Measurements from ENCODE around the gene RIMKLB. TPM values are rescaled to one million over a fixed set of nuclear protein-coding genes. Genes with fewer than 3 reads are reported as not detected.

RIMKLB gene
- total and polyA plus RNA-seq, 2 of the 4 experiments (the other 2 are of a cell fraction) = 12.5 to 18.8 TPM

DNA sequence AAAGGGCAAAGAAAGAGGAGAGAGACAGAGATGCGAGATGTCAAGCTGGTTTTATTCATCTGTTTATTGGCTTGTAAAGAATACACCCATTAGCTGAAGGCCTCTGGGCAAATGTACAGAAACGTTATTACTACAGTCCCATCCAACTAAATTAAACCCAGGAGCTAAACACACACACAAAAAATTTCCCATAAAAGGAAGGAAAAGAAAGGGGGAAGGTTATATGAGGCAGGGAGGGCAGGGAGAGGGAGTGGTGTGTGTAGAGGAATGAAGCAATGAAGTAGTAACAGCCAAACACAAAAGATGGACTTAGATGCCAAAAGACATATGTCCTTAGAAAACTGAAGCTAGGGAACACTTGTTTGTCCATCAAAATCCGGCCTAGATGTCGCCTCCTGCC lies 32.0 kb upstream of the RIMKLB start:
- Histone ChIP-seq H4K8ac (ENCODE audit: low read depth in 2 of 2, low read length in 2 of 2) (no peak overlapping the region), H4K91ac (ENCODE audit: insufficient read depth, low read depth, low read length) (no peak overlapping the region), H2BK20ac (ENCODE audit: low read depth, low read length) (no peak overlapping the region), H3K9me3 (ENCODE audit: control insufficient read depth, insufficient read depth, low read length) (no peaks in the 10 kb centered on the region), H2BK120ac (ENCODE audit: low read depth, low read length) (no peak overlapping the region), H3K18ac (ENCODE audit: low read depth, low read length) (no peak overlapping the region), H3K27ac (ENCODE audit: insufficient read depth, low read length) (no peak overlapping the region), H3K23ac (ENCODE audit: low read depth, low read length) (no peak overlapping the region), H2BK15ac (ENCODE audit: low read depth, low read length) (no peak overlapping the region), H3K79me1 (ENCODE audit: low read depth in 1 of 2, low read length in 2 of 2) (no peaks in the 10 kb centered on the region), H2AFZ (replicated peaks; ENCODE audit: low read length, poor library complexity) (no peak overlapping the region), H3K27me3 (ENCODE audit: control insufficient read depth, insufficient read depth, low read length) (peaks cover 12% of the 10 kb centered on the region), H4K20me1 (ENCODE audit: insufficient read depth, low read length) (no peaks in the 10 kb centered on the region), H2BK5ac (ENCODE audit: low read depth, low read length, poor library complexity, severe bottlenecking) (no peak overlapping the region), H3K4me1 (ENCODE audit: control insufficient read depth, insufficient read depth, low read length) (no peaks in the 10 kb centered on the region), H3K9ac (ENCODE audit: low read depth, low read length) (no peak overlapping the region), H4K5ac (ENCODE audit: low read depth, low read length) (no peak overlapping the region), H3K4me2 (ENCODE audit: low read depth, low read length) (no peak overlapping the region), H2AK5ac (ENCODE audit: low read depth, low read length) (no peak overlapping the region), H3K4ac (ENCODE audit: low read depth, low read length) (no peak overlapping the region), H2AK9ac (replicated peaks; ENCODE audit: low read depth, low read length, poor library complexity) (no peak overlapping the region), H3K56ac (ENCODE audit: extremely low read depth, insufficient read depth, low read length) (no peak overlapping the region), H3K36me3 (ENCODE audit: control insufficient read depth, insufficient read depth, low read length) (no peaks in the 10 kb centered on the region), H3K9me1 (ENCODE audit: insufficient read depth, low read length) (no peaks in the 10 kb centered on the region), H3K4me3 (ENCODE audit: insufficient read depth, low read depth, low read length) (no peak overlapping the region), H3K14ac (replicated peaks; ENCODE audit: low read depth, low read length) (no peak overlapping the region)
- POLR2A ChIA-PET (ENCODE audit: unreplicated experiment) = no interaction called here
- intact Hi-C loops (cut with micrococcal nuclease) (no loop called here), in situ Hi-C loops (cut with MboI; ENCODE audit: low sequenced_read_pairs) (no loop called here), dilution Hi-C loops (cut with HindIII; ENCODE audit: low sequenced_read_pairs, unreplicated experiment) (no loop called here)
- no TSS peak for BruUV-seq (replicated peaks)
- no peak for TF ChIP-seq CHD1 (IDR thresholded peaks at IDR 0.05; ENCODE audit: low read depth, low read length)
- TF ChIP-seq, protein P1, sequence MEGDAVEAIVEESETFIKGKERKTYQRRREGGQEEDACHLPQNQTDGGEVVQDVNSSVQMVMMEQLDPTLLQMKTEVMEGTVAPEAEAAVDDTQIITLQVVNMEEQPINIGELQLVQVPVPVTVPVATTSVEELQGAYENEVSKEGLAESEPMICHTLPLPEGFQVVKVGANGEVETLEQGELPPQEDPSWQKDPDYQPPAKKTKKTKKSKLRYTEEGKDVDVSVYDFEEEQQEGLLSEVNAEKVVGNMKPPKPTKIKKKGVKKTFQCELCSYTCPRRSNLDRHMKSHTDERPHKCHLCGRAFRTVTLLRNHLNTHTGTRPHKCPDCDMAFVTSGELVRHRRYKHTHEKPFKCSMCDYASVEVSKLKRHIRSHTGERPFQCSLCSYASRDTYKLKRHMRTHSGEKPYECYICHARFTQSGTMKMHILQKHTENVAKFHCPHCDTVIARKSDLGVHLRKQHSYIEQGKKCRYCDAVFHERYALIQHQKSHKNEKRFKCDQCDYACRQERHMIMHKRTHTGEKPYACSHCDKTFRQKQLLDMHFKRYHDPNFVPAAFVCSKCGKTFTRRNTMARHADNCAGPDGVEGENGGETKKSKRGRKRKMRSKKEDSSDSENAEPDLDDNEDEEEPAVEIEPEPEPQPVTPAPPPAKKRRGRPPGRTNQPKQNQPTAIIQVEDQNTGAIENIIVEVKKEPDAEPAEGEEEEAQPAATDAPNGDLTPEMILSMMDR (conservative IDR thresholded peaks at IDR 0.05; ENCODE audit: low read depth, low read length) = no peak
- WGBS, 2 experiments (ENCODE audit: extremely low coverage in 2 of 2, insufficient read length in 1 of 2) = no CpG with 5 or more reads among the region's 4 CpGs
- ATAC-seq (ENCODE audit: low read depth) (no peak), DNase-seq (no peak)
- CTCF ChIA-PET = no interaction called here
